ENCODE data around the gene DDX41.
"Not testable (repeated sequence)": the region's sequence is repeated elsewhere in the genome, so short reads cannot be mapped to it uniquely, and the experiment has no call there.

DDX41 gene

GRCh38 chr5:177537389-177538361 is 20.9 kb upstream of the DDX41 start:
- DNase-seq (ENCODE audit: low read depth in 2 of 2), result no peak

DNA sequence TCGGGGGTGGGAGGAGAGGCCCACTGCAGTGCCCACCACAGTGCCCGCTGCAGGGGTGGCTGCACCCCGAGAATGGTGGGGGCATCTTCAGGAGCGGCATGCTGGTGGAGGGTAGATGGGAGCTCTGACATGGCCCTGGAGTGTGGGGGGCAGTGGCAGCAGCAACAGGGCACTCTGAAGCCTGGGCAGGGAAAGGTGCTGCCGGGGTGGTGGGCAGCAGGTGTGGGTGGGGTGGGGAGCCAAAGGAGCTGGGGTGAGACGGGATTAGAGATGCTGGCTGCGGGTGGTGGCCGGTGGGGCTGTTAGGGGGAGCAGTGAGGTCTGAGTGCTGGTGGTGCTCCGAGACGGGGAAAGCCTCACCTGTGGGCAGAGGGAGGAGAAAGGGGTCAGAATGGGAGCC is 19.6 kb upstream of the DDX41 start:
- DNase-seq (ENCODE audit: low read depth in 2 of 2), result no peak

DNA sequence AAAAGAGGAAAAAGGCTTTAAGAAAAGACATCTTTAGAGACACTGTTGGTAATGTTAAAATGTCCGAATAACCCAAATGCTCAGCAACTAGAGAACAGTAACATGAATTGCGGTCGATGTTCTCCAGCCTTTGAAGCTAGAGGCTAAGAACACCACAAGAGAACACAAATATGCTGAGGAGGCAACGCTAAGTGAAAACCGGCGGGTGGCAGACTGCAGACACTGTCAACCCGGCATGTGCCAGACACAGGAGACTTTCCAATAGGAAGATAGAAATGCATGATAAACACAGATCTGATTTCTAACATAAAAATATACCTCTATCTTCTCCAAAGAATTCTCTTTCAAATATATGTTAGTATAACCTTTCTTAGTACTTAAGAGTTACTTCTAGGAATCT is 18.4 kb upstream of the DDX41 start:
- DNase-seq (ENCODE audit: low read depth in 2 of 2), result no peak

- not testable (repeated sequence) for DNase-seq (ENCODE audit: low read depth in 2 of 2)
Measured at GRCh38 chr5:177534433-177534832, 17.7 kb upstream of the DDX41 start.

- no peak for DNase-seq (ENCODE audit: low read depth in 2 of 2)
Measured at GRCh38 chr5:177531209-177531940, 14.6 kb upstream of the DDX41 start.

- DNase-seq (ENCODE audit: low read depth in 2 of 2), result no peak
Measured at GRCh38 chr5:177530638-177531037, 13.9 kb upstream of the DDX41 start.

DNA sequence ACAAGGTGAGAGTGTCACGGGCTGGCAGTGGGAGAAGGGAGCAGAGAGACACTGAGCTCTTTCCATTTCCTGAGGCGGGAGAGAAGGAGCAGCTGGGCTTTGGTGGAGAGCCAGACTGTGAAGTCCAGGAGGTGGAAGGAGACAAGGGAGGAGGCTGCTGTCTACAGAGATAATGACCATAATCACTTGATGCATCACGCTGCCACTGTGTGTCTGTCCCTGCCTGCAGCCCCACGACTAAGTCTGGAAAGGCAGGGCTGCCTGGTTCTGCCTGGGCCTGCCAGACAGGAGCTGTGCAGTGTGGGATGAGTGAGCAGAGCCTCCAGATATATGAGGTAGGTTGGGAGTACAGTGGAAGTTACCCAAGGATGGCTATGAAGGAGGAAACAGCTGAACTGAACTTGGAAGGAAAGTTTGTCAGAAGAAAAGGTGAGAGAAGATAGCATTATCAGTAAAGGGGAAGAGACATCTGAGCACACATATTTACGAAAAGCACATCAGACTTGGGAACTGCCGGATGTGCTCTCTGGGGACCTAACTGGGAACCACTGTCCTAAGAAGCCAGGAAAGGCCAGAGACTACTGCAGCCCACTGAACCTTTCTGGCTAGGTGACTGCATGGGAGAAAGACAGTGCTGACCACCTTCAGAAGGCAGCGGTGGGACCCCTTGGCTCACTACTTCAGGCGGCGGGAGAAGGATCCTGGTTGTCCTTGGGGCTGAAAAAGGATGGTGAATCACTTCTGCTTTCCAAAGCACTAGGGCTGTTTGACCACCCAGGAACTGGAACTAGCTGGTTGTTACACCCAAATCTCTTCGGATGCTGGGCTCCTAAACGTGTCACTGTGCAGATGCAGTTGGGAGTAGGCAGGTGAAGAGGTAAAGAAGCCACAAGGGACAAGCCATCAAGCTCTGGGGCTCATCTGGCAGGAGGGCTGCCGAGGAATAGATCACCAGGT is 12.8 kb upstream of the DDX41 start:
- no peak for DNase-seq (ENCODE audit: low read depth in 2 of 2)

DNA sequence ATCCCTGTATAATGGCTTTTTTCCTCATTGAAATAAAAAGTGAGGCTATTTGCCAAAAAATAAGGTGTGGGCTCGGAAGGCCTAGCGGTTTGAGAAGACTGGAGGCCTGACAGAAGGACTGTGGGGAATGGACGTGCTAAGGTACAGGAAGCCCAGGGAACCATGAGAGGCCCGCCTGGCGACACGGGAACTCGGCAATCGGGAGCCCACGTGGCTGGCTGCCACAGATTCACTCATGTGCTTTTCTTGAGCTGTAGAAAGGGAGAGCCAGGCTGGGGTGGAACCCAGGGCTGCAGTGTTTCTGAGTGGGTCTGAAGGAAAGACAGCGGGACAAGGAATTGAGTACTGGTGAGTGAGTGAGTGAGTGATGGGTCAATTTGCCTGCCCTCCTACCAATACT is 11.9 kb upstream of the DDX41 start:
- DNase-seq (ENCODE audit: low read depth in 2 of 2), result no peak

- no peak for DNase-seq (ENCODE audit: low read depth in 2 of 2)
Measured at GRCh38 chr5:177527595-177527994, 10.8 kb upstream of the DDX41 start.

DNA sequence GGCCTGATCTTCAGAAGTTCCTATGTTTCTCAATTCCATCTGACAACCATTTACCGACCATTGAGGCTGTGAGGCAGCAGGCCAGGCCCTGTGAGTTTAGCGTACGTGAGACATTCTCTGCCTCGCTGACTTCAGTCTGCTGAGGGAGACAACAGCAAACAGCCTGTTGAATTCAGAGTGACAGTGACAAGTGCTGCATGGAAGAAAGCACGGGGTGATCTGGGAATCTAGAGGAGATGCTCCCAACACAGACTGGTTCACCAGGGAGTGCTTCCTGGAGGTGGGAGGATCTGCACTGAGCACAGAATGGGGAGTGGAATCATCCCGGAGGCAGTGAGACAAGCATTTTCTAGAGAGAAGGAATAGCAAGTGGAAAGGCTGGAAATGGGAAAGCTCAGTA is 10.0 kb upstream of the DDX41 start:
- no peak for DNase-seq (ENCODE audit: low read depth in 2 of 2)

GRCh38 chr5:177526191-177526590 is 9.4 kb upstream of the DDX41 start:
- no peak for DNase-seq (ENCODE audit: low read depth in 2 of 2)

- no peak for DNase-seq (ENCODE audit: low read depth in 2 of 2)
Measured at GRCh38 chr5:177524941-177525655, 8.3 kb upstream of the DDX41 start.

DNA sequence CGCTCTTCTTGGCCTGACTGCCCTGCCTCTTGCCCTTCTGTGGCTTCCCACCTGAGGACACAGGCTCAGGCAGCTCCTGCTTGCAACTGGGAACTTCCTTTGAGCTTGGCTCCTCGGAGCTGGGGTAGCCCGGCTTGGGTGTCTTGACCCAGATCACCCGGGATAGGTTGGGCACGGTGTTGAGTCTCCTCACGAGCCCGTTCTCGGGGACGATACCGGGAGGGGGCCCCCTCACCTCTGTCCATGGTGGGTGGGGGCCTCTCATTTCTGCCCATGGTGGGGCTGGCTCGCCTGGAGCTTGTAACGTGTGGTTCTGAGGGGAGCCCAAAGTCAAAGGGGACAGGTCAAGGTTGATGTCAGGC is 7.8 kb upstream of the DDX41 start:
- no peak for DNase-seq (ENCODE audit: low read depth in 2 of 2)

- DNase-seq (ENCODE audit: low read depth in 2 of 2), result no peak
Measured at GRCh38 chr5:177523711-177524538, 7.2 kb upstream of the DDX41 start.

DNA sequence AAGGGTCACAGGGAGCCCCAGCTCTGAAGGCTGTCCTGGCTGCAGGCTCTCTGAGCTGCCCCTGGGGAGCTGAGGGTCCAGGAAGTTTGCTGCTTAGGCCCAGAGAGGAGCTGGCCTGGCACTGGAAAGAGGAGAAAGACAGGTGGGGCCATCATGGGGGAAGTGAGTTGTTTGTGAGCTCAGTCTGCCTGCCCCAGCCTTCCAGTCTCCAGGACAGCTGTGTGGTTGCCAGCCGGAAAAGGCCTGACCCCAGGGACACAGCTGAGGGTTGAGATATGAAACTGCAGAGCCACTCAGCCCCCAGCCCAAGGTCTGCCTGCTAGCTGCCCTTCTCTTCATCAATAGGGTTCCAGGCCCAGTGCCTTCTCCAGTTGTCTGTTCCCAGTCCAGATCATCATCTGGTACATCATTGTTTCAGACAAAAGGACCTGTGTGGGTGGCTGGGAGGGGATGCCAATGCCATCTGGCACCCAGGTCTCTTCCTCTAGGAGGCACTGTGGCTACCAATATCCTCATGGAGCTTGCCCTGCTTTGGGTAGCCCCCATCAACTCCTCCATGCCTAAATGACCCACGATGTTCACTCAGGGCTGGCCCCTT is 4.3 kb upstream of the DDX41 start:
- no peak for DNase-seq (ENCODE audit: low read depth in 2 of 2)

DNA sequence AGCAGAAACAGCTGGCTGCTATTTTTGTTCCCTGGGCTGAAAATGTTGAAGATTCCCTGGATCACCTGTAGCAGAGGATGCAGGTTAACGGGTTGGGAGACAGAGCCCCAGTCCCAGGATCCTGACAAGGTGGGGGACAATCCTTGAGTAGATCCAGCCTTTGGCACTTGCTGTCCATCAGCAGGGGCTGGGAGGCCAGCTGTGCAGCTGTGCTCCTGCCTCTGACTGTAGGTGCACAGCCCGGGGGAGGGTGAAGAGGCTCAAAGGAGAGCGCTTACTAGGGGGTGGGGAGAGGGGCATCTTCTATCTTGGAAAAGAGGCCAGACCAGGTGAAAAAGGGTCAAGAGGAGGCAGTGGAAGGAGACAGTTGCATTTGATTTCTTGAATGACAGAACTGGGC is 3.5 kb upstream of the DDX41 start:
- no peak for DNase-seq (ENCODE audit: low read depth in 2 of 2)

DNA sequence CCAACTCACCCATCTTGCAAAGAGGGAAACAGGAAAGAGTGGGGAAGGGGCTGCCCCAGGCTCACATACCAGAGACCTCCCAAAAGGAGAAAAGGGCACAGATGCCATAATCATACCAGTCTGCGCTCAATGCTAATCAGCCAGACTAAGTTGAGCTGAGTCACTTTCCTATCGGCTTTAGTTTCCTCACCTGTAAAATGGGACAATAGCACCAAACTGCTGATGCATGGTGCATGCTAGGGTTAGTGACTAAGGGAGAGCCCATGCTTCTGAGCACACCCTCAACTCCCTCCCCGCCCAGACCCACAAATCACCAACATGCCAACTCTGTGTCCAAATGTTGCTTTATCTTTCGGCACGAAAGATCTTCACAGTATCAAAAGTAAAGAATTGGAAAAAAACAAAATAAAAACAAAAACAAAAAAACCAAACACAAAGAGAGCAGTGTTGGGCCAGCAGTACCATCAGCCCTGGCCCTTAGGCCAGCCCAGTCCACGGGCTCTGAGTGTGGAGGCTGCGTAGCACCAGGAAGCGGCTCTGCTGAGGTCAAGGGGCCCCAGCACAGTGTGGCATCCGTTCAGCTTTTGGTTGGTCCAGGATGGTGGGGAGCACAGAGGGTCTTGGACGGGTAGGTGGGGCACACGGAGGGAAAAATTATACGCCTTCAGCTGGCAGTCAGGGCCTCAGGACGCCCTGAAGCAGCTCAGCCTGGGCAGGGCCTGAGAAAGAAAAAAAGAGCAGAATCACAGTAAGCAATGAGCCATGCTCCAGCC is 2.9 kb upstream of the DDX41 start:
- no peak for DNase-seq (ENCODE audit: low read depth in 2 of 2)

DNA sequence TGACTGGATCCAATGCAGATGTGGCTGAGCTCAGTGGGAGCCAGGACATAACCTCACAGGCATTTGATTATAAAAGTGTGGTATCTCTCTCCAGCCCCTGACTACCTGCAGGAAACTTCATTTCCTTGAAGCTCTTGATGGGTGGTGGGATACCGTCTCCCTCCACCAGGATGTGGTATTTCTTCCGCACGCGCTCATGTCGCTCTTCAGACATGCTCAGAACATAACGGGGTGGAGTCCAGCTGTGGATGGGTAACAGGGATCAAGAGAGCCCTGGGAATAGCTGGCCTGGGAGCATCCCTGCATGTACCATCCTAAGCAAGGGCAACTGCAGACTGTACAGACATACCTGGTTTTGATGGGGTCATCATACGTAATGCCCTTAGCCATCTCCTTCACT is 1.2 kb downstream of the DDX41 start:
- no peak for DNase-seq (ENCODE audit: low read depth in 2 of 2)

GRCh38 chr5:177514541-177514940 is 2.2 kb downstream of the DDX41 start:
- no peak for DNase-seq (ENCODE audit: low read depth in 2 of 2)

Data from stimulated activated CD8-positive, alpha-beta memory T cell treated with anti-CD3 and anti-CD28 coated beads, Interleukin-15, amount 100 ng/mL, for 48 hours (primary cell).